RKO (cell line): ENCODE results near the gene OVCA2.
A peak's percentile ranks its signal among the peaks of the same experiment; 100 is the strongest.

Experiments
- DNase-seq: peaks from one replicate; pipeline ENCODE4 v3.0.0-alpha.2; 2016; ENCODE audit warnings: low spot score

The OVCA2 gene

DNA sequence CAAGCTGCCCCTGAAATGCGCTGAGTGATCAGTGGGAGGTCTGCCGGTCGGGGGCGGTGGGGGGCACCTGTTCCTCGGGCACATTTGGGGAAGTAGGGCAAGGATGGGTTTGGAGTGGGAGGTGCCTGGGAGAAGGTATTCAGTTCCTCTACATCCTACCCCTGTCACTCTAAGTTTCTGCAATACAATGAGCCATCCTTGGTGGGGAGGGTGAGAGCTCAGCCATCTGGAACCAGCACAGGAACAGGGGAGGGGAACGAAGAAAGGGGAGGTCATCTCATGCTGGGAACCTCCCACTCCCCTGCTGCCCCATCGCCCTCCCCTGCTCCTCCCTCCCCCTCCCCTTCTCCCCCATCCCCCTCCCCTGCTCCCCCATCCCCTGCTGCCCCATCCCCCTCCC is 7.7 kb upstream of the OVCA2 start:
- DNase-seq, result no peak

DNA sequence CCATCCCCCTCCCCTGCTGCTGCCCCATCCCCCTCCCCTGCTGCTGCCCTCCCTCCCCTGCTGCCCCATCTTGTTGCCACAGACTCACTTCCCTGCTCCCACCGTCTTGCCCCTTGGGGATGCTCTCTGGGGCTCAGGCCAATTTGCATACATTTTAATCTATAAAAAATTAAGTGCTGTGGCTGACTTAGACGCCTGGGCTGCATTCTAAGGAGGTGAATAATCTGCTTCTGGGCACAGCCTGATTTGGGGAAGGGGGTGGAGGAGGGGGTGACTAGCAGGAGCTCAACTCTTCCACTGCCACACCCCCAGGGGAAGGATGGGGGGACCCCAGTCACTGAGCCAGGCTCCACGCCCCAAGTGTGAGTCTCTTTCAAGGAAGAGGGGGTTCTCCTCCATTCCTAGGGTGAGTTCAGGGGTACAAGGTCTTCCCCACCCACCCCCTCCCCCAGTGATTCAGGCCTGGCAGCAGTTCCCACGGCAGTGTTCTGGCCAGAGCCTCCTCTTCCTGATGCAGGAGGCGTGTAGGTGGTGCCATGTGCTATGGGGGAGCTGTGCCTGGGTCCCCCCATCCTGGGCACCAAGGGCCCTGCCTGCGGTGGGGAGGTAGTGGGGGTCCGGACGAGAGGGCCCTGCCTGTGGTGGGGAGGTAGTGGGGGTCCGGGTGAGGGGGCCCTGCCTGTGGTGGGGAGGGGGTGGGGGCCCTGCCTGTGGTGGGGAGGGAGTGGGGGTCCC is 6.8 kb upstream of the OVCA2 start:
- no peak for DNase-seq

DNA sequence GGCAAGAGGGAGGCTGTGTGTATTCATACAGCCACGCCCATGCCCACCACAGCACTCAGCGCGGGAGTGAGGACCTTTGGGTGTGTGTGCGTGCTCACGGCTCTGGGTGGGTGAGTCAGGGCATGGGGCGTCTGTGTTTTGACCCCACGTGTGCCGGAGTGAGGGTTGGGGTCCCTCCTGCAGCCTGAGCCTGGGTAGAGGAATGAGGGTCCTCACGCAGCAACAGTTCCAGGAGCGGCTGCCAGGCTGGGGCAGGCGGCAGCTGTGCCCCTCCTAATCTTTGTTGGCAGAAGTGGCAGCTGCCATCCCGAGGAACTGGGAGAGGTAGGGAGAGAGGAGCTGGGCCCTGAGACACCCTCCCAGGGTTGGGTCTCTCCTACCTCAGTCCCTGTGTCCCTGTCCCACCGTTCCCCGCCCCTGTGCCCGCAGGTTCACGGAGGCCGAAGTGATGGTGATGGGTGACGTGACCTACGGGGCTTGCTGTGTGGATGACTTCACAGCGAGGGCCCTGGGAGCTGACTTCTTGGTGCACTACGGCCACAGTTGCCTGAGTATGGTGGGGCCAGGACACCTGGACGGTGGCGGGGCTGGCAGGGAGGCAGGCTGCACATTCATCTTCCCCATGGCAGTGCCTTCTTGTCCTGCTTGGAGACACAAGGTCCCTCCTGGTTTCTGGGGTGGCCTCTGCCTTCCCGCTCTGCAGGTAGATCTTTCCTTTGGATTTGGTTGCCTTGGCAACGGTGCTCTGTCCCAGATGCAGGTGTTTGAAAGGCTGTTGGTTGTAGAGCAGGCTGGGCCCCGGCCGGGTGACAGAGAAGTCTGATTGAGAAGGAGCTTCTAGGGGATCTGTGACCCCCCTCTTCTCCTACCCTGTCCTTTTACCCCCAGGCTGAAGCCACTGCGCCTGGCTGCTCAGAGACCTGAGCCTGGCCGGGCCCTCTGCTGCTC is 6.0 kb upstream of the OVCA2 start:
- no peak for DNase-seq

DNA sequence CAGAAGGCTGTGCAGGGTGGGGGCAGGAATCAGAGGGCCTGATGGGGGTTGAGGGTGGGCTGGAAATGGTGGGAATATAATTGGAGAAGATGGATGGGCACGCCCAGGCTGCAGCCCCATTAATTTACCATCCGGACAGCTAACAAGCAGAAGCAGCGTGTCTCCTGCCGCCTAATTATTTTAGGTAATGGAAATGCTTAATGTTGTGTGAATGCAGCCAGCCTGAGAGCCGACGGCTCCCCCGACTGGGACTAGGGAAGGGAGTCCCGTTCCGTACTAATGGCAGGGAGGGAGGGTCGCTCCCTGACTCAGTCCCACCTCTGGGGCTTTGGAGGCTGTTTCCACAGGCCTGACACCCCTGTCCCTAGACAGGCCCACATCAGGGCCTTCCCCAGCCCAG is 4.7 kb upstream of the OVCA2 start:
- DNase-seq, result no peak

DNA sequence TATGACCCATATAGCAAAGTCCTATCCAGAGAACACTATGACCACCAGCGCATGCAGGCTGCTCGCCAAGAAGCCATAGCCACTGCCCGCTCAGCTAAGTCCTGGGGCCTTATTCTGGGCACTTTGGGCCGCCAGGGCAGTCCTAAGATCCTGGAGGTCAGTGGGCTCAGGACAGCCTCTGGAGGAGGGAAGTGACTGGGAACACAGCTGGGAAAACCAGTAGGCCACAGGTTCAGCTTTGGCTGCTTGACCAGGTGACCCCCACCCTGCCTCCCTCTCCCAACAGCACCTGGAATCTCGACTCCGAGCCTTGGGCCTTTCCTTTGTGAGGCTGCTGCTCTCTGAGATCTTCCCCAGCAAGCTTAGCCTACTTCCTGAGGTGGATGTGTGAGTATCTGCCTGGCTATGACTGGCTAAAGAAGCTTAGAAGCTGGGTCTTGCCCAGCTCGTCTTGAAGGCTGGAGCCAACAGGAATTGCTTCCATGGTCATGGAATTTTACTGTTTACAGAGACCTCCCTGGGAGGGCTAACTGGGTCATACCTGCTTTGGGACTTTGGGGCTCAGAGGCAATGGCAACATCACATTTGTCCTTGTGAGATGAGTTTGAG is 1.5 kb upstream of the OVCA2 start:
- no peak for DNase-seq

DNA sequence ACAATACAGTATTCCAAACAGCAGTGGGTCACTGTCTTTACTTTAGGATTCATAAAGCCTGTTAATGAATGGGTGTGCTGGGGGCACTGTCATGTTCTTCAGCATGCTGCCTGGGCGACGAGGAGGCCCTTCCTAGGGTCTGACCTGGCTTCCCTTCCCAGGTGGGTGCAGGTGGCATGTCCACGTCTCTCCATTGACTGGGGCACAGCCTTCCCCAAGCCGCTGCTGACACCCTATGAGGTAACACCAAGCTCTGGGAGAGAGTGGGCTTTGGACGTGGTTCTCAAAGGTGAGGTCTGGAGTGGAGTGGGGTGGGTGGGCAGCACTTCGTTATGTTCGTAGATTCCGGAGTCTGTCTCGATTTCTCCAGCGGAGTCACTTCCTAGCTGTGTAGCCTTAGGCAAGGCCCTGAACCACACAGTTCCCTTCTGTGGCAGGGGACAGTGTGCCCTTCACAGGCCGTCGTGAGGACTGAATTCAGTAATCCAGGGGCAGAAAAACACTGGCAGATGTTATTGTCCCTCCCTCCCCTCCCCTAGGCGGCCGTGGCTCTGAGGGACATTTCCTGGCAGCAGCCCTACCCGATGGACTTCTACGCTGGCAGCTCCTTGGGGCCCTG is 771 bp upstream of the OVCA2 start:
- no peak for DNase-seq

DNA sequence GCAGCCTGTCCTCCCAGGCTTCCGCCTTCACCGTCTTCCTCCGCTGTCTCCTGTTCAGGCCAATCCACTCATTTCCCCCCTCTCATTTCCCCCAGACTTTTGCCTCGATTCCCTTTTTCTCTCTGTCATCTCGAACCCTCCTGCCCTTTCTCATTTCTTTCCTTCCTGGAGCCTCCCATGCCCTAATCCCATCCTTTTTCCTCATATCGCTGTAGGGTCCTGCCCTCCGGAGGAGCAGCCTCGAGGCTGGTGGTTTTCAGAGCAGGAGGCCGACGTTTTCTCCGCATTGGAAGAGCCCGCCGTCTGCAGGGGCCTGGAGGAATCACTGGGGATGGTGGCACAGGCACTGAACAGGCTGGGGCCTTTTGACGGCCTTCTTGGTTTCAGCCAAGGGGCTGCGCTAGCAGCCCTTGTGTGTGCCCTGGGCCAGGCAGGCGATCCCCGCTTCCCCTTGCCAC is 597 bp downstream of the OVCA2 start:
- DNase-seq, result peak; percentile 70

DNA sequence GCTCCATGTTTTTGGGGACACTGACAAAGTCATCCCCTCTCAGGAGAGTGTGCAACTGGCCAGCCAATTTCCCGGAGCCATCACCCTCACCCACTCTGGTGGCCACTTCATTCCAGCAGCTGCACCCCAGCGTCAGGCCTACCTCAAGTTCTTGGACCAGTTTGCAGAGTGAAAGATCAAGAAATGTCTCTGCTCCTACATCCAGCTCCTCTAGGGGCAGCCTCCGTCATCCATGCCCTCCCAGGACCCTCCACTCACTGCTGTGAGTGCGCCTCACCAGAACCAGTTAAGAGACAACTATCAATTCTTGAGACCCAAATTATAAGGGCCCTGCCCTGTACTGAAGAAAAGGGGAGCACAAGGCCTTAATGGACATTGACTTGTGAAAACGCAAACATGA is 1.1 kb downstream of the OVCA2 start:
- DNase-seq, result peak; percentile 30

DNA sequence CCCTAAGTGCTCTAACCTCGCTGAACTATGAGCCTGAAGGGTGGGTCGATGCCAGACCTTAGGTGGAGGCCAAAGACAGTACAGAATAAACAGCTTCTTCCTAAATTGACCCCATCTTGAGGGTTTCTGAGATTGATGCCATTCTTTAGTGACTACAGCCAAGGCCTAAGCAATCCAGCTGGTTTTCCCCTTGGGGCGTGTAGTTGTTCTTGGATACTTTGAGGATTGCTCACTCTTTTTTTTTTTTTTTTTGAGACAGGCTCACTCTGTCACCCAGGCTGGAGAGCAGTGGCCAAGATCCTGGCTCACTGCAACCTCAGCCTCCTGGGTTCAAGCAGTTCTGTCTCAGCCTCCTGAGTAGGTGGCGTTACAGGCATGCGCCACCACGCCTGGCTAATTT is 2.0 kb downstream of the OVCA2 start:
- DNase-seq, result peak; percentile 59

DNA sequence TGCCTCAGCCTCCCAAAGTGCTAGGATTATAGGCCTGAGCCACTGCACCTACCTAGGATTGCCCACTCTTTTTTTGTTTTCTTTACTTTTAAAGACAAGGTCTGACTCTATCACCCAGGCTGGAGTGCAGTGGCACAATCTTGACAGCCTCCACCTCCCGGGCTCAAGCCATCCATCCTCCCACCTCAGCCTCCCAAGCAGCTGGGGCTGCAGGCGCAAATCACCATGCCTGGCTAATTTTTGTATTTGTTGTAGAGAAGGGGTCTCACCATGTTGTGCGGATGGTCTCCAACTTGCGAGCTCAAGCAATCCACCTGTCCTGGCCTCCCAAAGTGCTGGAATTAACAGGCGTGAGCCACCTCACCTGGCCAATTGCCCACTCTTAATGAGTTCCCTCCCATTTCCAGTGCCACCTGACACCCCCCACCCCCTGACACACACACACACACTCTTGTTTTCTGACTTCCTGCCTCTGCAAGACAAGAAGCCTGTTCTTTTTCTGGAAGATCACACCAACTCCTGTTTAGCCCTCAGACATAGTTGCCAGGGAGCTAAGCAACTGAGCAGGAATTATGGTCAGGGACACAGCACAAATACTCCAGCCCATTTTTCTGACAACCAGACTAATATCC is 2.6 kb downstream of the OVCA2 start:
- no peak for DNase-seq

DNA sequence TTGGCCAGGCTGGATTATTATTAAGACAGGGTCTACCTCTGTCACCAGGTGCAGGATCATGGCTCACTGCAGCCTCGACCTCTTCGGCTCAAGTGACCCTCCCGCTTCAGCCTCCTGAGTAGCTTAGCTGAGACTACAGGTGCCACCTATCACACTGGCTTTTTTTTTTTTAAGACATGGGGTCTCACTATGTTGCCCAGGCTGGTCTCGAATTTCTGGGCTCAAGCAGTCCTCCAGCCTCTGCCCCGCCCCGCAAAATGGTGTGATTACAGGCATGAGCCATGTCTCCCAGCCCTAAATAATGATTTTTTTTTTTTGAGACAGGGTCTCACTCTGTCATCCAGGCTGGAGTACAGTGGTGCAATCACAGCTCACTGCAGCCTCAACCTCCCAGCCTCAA is 5.8 kb downstream of the OVCA2 start:
- no peak for DNase-seq

DNA sequence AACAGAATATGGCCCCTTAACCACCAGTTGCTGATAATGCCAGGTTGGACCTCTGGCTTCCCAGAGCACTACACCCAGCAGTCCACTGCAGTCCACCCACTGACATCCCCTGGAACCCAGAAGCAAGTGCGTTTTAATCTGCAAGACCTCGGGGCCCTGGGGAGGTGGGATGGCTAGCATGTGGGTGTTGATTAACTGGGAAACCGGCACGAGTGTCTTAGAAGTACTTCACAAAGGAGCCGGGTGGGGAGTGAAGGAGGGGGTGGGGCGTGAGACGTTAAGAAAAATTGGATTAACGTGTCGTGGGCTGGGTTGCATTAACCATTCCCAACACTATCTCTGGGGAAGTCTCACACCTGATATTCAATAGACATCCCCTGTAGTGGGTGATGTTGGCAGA is 7.0 kb downstream of the OVCA2 start:
- DNase-seq, result no peak

DNA sequence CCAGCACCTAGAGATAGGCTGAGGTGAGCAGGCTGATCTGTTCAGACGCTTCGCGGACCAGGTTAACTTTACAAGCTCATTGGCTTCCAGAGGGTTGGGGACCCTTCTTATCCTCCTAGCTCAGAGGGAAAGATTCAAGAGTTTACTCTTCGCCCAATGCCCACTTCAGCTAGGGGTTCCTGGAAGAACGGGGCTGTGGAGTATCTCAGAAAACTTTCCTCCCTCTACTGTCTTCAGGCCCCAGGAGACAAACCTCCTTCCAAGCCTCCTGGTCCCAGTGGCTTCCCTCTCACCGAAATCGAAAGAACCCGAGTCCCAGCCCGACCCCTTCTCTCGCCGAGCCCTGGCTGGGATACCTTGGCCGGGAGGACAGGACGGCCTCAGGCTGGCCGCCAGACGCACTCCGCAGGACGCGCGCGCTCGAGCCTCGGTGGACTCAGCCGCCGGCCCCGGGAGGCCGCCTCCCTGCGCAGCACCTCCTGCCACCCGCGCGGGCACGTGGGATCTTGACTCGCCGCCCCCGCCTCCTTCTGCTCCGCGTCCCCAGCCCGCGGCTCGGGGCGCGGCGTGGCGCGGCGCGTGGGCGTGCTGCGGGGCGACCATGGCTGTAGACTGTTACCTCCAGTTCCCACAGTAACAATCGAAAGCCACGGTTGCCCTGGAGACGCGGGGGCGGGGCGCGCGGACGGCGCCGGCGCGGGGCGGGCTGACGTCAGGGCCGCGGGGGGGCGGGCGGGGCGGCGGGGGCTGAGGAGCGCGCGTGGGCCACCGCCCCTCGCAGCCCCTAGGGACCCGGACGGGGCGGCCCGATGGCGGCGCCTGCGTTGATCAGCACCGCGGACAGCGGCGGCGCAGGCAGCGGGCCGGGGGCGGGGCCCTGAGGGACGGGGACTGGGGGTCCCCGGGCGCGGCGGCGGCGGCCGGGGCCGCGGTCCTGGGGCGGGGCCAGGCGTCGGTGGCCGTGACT is 7.8 kb downstream of the OVCA2 start:
- peak; percentile 87 for DNase-seq

DNA sequence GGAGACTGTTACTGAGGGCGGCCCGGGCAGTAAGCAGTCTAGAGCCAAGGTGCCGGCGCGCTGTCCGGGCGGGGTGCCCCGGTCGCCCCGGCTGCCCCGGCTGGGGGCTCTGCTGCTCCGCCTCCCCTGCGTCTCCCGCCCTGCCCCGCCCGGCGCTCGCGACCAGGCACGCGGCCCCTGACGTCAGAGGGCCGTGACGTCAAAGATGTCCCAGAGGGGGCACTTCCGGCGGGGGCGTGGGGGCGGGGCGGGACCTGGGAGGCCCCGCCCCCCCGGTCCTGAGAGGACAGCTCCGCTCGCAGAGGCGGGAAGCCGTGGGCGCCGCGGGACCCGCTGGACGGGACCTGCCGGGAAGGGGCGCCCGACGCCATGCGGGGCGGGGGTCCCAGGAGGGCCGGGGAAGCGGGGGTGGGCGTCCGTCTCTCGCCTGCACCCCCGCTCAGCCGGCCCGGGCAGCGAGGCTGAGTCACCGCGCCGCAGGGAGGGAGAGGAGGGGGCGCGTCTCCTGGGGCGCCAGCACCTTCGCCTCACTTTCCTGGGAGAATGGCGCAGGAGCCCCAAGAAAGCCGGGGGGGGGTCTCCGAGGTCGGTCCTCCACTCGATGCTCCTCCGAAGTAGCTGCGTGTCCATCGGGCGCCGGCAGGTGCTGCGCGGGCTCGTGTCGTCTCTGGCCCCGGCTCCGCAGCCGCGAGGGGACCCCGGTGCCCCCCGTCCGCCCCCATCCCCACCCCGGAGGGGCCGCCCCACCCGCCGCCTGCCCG is 8.7 kb downstream of the OVCA2 start:
- peak; percentile 83 for DNase-seq

DNA sequence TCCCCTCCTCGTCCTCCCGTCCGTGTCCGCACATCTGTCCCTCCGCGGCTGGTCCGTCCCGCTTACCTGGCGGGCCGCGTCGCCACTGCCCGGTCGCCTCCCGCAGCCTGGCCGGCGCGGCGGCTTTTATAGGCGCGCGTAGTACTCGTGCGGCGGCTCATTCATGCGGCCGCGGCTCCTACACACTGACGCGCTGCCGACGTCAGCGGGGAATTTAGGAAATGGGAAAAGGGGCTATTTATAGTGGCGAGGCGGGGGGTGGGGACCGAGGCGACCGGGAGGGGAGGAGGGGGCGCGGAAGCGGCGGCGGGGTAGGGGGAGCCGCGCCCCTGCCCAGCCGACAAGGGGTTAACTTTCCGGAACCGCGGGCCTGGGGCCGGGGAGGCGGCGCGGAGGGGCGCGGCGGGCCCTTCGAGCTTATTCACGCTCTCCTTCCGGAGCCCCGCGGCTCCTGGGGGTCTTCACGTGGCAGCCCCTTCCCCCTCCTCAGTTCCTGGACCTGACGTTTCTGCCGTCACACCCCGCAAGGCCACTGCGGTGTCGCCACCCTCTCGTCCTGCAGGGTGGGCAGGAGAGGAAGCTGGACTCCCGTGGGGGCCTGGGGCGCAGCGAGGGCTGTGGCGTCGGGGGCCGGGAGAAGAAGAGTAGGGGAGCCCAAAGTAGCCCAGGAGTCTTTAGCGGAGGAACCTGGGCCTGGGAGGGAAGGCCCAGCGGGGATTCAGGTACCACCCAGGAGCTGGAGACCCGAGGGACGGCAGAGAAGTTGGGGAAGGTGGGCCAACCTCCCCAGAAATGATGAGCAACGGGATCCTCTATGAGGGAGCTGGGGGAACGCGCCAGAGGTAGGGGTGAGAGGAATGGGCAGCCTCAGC is 9.5 kb downstream of the OVCA2 start:
- peak; percentile 29 for DNase-seq

DNA sequence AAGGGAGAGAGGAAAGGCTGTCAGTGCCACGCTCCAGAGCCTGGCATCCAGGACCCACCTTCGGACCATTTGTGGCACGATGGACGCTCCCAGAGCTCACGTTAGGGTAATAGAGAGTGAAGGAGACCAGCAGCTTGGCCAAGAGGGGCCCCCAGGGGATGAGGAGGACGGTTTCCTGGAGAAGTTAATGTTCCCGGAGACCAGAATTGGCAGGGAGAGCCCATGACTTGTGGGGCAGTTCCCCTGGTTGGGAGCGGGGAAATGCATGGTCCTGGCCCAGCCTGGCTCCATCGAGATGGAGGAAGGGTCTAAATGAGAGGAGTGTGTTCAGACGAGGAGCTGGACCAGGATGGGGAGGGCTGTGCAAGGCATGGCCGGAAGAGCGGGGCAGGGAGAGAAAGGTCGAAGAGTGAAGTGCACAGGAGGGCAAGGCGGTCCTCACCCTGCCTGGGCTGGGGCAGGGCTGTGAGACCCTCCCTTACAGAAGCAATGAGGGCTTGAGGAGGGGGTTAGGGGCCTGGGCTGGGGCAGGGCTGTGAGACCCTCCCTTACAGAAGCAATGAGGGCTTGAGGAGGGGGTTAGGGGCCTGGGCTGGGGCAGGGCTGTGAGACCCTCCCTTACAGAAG is 10.2 kb downstream of the OVCA2 start:
- DNase-seq, result no peak

DNA sequence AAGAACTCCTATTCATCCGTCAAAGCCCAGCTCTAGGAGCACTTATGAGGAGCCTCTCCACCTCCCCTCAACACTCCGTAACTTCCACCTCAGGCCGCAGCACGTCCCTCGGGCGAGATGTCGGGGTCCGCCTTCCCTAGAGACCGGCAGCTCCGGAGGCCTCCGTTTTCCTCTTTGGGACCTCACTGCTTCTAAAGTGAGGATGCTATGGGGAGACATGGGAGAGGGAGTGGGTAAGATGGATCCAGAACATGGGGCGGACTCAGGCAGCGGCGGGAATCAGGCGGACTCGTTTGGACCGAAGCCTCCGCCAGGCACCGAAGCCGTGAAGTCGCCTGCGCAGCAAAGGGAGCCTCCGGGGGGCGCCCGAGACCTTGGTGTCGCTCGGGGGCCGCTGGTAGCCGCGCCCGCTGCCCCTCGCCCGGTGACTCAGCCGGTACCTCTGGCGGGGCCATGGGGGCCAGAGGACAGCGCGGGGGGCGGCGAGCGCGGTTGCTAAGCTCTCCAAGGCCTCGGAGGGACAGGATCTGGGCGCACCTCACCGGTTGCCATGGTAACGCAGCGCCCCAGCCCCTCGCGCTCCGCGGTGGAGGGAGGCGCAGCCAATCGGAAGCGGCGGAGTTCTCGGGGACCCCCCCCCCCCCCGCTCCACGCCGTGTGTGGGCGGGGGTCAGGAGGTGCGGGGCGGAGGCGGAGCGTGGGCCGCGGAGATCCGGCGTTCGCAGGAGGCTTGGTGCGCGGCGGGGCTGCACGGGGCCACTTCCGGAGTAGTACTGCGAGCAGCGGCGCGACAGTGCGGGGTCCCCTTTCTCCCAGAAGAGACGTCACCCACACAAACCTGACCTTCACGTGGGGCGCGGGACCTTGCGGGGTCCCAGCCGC is 11.8 kb downstream of the OVCA2 start:
- no peak for DNase-seq

DNA sequence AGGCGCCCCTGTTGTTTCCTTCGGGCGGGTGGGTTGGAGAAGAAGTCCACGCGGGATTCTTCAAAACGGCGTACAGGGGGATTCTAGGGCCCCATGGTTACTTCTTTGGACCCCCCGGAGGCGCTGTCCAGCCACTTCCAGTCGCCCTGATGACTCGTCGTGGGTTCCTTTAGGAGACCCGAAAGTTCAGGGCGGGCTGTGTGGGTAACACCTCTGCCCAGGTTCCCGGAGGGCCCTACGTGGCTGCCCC is 12.4 kb downstream of the OVCA2 start:
- DNase-seq, result no peak
